Left ventricle myocardium superior (tissue), 1 donor: ENCODE measurements around the gene MCU. TPM values are rescaled to one million over a fixed set of nuclear protein-coding genes. Genes with fewer than 3 reads are reported as not detected.
"Not testable (repeated sequence)": the region's sequence is repeated elsewhere in the genome, so short reads cannot be mapped to it uniquely, and the experiment has no call there.

Experiments
- ATAC-seq: fragments of 200-7000 bp; cut with Tn5 transposase; one replicate; pipeline ENCODE4 v1.9.1; 2020; ENCODE audit warnings: mild to moderate bottlenecking, moderate library complexity
- DNase-seq: peaks from one replicate; pipeline ENCODE4 v3.0.0-alpha.2; 2020
- intact Hi-C: fragments of 100-400 bp; cut with micrococcal nuclease; formaldehyde crosslinking; loops from one replicate; pipeline ENCODE4 v1.11.0; 2022
- total RNA-seq: library from RNA; stranded (reverse); fragmentation: NEBNext Ultra II Directional; extraction: Animal tissue kit (Norgen Biotek cat#: 25700); gene quantifications from one replicate; pipeline ENCODE4 v1.2.1, GENCODE V29; 2021
- donor health status: DM: no; HTN: yes; CAD: no; lungs with severe emphysema.

MCU gene
- total RNA-seq, 1 donor from 2014 or later, result 15.6 TPM

DNA sequence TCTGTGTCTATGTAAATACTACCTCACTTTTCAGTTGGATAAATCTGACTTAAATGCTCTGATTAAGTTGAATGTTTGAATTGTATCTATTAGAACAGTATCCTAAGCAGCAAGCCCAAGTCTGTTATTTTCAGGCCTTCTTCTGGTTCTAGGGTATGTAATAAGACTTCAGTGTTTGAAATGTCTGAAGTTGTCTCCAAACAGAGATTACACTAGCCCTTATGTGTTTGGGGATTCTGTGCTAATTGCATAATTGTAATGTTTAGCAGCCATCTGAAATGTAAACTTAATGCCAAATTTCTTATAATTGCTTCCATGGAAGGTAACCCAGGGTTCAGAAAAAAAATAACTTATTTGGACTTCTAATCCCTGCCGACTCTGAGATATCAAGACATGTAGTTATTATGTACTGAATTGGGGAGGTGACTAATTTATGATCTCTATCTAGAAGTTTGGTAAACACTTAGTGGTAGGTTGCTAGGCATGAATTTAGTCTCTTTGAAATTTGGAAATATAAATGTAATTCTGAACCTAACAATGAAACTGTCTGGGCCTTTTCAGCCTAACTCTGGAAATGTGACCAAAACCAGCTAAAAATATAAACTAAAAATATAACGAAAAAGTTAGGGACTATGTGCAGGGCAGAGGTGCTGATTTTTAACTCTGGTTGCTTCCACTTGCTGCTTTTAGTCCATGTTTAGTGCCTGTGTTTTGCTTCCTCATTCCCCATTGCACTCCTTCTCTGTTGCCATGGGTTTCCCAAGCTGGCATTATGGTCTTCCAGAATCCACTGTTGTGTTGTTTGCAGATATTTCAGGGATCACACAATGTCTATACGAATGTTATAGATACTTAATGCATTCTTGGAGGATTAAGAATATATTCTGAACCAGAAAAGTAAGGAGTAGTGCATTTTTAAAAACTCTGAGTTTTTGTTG is 54.8 kb downstream of the MCU start:
- no peak for DNase-seq
- intact Hi-C loops, result no loop called here
- ATAC-seq, result no peak

GRCh38 chr10:72747521-72747920 is 55.6 kb downstream of the MCU start:
- ATAC-seq, result no peak
- no peak for DNase-seq
- intact Hi-C loops, result no loop called here

GRCh38 chr10:72753760-72754231 is 61.9 kb downstream of the MCU start:
- intact Hi-C loops, result no loop called here
- DNase-seq, result no peak
- ATAC-seq, result no peak

- ATAC-seq (no peak), DNase-seq (no peak)
- intact Hi-C loops, result no loop called here
These were observed 62.5 kb downstream of the MCU start for GRCh38 chr10:72754275-72755032.

DNA sequence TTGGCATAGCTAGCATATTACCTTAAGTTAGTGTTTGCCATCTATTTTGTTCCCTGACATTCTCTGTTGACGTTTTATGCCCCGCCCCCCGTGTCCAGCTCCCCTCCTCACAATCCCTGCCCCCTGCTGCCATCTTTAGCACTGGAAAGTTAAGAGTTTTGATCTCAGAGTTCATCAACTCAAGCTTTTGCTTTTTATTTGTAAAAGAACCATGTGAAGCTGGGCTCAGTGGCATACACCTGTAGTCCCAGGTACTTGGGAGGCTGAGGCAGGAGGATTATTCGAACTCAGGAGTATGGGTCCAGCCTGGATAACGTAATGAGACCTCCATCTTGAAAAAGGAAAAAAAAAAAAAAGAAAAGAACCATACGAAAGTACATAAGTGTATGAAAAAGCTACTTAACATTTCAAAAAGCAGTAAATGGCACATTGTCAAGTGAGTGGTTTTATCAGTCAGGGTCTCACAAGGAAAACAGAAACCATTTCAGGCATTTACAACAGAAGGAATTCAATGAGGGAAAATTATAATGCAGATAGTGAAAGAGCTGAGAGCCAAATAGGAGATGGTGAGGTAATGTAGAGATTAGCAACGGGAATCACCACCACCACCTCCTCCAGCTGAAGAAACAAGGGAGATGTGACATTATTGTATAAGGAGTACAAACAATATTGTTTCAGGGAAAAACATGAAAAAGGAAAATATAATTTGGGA is 64.9 kb downstream of the MCU start:
- ATAC-seq (no peak), DNase-seq (no peak)
- intact Hi-C loops, result no loop called here

- ATAC-seq (no peak), DNase-seq (no peak)
- intact Hi-C loops, result no loop called here
These were observed 65.8 kb downstream of the MCU start for GRCh38 chr10:72757732-72758131.

GRCh38 chr10:72758930-72759329 is 67.0 kb downstream of the MCU start:
- ATAC-seq, intact Hi-C loops, DNase-seq: not testable (repeated sequence)

GRCh38 chr10:72759584-72759983 is 67.6 kb downstream of the MCU start:
- ATAC-seq, result no peak
- DNase-seq, result no peak
- intact Hi-C loops, result no loop called here

DNA sequence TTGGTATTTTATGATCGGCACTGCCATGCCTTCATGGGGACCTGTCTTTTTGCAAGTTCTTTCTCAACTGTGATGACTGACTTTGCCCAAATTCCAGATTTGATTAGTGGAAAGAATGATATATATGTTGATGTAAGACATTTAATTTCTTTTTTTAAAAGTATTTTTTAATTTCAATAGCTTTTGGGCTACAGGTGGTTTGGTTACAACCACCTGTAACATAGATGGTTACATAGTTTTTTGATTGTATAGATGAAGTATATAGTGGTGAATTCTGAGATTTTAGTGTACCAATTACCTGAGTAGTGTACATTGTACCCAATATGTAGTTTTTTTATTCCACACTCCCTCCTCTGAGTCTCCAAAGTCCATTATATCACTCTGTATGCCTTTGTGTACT is 69.6 kb downstream of the MCU start:
- ATAC-seq (no peak), DNase-seq (no peak)
- intact Hi-C loops, result no loop called here

- DNase-seq (no peak), ATAC-seq (no peak)
- intact Hi-C loops, result no loop called here
These were observed 70.1 kb downstream of the MCU start for GRCh38 chr10:72762042-72762441.

DNA sequence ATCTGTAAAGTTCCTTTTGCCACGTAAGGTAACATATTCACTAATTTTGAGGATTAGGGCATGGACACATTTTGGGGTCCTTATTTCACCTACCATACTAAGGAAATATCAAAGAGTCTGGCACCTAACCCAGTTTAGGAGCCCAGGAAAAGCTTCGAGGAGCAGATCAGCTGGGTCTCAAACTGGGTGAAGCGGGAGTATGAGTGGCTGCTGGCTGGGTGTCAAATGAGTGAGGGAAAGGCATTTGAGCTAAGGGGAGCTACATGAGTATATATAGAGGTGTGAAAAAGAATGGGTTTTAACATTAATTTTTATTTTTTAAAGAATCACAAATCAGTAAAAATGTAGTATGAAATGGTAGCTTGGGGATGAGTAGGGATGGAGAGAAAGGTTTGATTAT is 71.3 kb downstream of the MCU start:
- no peak for ATAC-seq
- no peak for DNase-seq
- intact Hi-C loops, result no loop called here

DNA sequence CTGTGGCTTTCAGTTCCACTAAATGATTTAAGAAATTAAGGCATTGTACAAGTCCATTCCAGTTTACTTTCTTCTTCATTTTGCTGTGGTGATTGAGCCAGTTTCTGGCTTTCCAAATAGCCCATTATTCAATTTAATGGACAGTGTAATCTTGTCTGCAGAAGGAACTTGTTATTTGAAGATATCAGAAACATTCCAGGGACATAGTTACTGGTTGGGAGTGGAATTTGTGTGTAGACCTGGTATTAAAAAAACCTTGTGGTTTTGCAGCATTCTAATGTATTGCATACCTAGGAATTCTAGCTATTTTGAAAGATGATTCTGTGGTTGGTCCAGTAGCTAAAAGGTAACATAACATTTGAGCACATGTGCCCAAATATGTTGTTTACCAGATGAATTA is 72.2 kb downstream of the MCU start:
- intact Hi-C loops, result no loop called here
- DNase-seq (no peak), ATAC-seq (no peak)

- intact Hi-C loops, result no loop called here
- ATAC-seq (no peak), DNase-seq (no peak)
These were observed 73.3 kb downstream of the MCU start for GRCh38 chr10:72765051-72765745.

DNA sequence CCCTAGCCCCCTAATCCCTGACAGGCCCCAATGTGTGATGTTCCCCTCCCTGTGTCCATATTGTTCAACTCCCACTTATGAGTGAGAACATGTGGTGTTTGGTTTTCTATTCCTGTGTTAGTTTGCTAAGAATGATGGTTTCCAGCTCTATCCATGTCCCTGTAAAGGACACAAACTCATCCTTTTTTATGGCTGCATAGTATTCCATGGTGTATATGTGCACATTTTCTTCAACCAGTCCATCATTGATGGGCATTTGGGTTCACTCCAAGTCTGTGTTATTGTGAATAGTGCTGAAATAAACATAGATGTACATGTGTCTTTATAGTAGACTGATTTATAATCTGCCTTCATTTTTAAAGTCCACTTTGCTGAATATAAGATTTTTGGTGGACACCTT is 79.3 kb downstream of the MCU start:
- intact Hi-C loops, ATAC-seq, DNase-seq: not testable (repeated sequence)

- intact Hi-C loops, result no loop called here
- ATAC-seq (no peak), DNase-seq (no peak)
These were observed 80.1 kb downstream of the MCU start for GRCh38 chr10:72772031-72772430.

DNA sequence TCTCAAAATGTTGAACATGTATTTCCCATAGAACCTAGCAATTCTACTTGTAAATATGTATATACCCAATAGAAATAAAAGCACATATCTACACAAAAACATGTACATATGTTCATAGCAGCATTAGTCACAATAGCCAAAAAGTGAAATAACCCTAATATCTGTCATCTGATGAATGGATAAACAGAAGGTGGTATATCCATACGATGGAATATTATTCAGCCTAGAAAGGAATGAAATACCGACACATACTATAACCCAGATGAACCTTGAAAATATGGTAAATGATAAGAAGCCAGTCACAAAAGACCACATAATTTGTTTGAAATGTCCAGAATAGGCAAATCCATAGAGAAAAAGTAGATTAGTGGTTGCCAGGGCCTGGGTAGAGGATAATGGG is 87.9 kb downstream of the MCU start:
- DNase-seq, result no peak
- intact Hi-C loops, result no loop called here
- no peak for ATAC-seq

- no peak for ATAC-seq
- DNase-seq, result no peak
- intact Hi-C loops, result no loop called here
These were observed 90.8 kb downstream of the MCU start for GRCh38 chr10:72782649-72783330.

- ATAC-seq (no peak), DNase-seq (no peak)
- intact Hi-C loops, result no loop called here
These were observed 91.5 kb downstream of the MCU start for GRCh38 chr10:72783410-72783833.
